GM10248 (cell line): ENCODE results near the gene GABRG3.

Experiments
- CTCF ChIA-PET: fragments of 300-600 bp; sonication (Branson Sonifier 250); formaldehyde crosslinking; extraction: SDS; loops from one replicate; lab custom pipeline; 2021; ENCODE audit warnings: antibody characterized with exemption; lab: Yijun Ruan, JAX
- POLR2A ChIA-PET: fragments of 350-650 bp; sonication (Branson Sonifier 250); formaldehyde crosslinking; extraction: SDS; loops from one replicate; lab custom pipeline; 2020; ENCODE audit warnings: antibody characterized with exemption; lab: Yijun Ruan, JAX
- DNase-seq: peaks from one replicate; pipeline ENCODE4 v3.0.0; 2012; ENCODE audit errors: extremely low spot score
- CTCF ChIP-seq: IDR thresholded peaks from 2 replicates; pipeline ENCODE4 v1.5.1; 2012; ENCODE audit warnings: mild to moderate bottlenecking, low read depth; ENCODE audit errors: extremely low read depth, missing control alignments, control extremely low read depth

The GABRG3 gene

DNA sequence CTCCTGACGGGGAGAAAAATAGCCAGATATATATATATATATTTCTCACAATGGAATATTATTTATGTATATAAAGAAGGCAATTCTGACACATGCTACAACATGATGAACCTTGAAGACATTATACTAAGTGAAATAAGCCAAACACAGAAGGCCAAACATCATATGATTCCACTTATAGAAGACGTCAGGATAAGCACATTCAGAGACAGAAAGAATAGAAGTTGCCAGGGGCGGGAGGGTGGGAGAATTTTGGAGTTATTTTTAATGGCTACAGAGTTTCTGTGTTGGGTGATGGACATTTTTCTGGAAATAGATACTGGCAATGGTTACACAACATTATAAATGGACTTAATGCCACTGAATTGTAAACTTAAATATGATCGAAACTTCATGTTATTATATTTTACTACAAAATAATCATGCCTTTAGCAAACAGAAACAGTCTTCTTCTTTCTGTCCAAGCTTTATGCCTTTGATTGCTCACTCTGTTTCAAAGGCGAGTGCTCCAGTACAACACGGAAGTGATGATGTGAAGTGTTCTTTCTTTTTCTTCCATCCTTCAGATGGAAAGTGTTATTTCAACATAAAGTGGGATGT lies 614.2 kb downstream of the GABRG3 start:
- ChIA-PET POLR2A (no interaction called here), CTCF (no interaction called here)
- no peak for DNase-seq
- TF ChIP-seq CTCF = no peak

DNA sequence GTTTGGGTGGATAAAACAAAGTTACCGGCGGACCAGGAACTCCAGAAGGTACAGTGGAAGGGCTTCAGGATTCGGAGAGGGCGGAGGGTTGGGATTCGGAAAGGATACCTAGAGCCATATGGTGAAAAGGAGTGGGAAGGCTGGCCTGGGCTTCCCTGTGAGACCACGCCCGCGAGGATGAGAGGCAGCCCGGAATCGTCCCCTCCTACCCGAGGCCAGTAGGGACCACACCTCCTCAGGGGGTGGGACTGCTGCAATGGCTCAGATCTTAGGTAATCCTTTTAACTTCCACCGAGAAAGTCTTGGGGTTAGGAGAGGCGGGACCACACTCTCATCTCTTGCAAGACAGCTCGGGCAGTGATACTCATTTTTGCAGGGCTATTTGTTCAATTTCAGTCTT lies 616.8 kb downstream of the GABRG3 start:
- ChIA-PET POLR2A (no interaction called here), CTCF (no interaction called here)
- no peak for DNase-seq
- no peak for TF ChIP-seq CTCF

- no peak for DNase-seq
- ChIA-PET CTCF (no interaction called here), POLR2A (no interaction called here)
- TF ChIP-seq CTCF = no peak
Observed at GRCh38 chr15:27589260-27589659, 618.3 kb downstream of the GABRG3 start.

DNA sequence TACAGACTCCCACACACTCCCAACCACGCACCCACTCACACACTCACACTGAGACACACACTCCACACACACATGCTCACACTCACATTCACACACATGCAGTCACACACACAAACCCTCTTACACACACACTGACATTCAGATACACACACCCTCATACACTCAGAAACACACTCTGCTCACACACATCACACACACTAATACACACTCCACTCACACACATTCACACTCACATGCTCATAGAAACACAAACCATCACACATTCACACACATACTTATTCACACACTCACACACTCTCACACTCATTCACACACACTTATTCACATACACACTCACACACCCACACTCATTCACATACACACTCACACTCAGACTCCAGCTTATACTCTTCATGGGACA lies 618.8 kb downstream of the GABRG3 start:
- TF ChIP-seq CTCF = no peak
- CTCF ChIA-PET = no interaction called here
- DNase-seq = no peak
- POLR2A ChIA-PET = no interaction called here
